ENCODE results near the gene MYO5B.

The MYO5B gene

GRCh38 chr18:49993299-49993698 lies 201.6 kb downstream of the MYO5B start:
- H3K4me1 ChIP-seq (ENCODE audit: insufficient read depth, low read length) = no peaks in the 10 kb centered on the region
- H3K9ac ChIP-seq (ENCODE audit: low read depth, low read length) = no peak overlapping the region
- no peaks in the 10 kb centered on the region for H4K20me1 ChIP-seq (ENCODE audit: insufficient read depth, low read length)
- no peak for ATAC-seq (ENCODE audit: insufficient read depth, low read depth)
- H2AFZ ChIP-seq (ENCODE audit: low read depth, low read length) = no peak overlapping the region
- DNase-seq = no peak
- peaks cover 11% of the 10 kb centered on the region for H3K27me3 ChIP-seq (ENCODE audit: insufficient read depth, low read length, poor library complexity)
- H3K27ac ChIP-seq (ENCODE audit: low read length) = no peak overlapping the region
- no peaks in the 10 kb centered on the region for H3K79me2 ChIP-seq (ENCODE audit: insufficient read depth, low read length)
- no peaks in the 10 kb centered on the region for H3K9me3 ChIP-seq (ENCODE audit: insufficient read depth, low read length, severe bottlenecking)
- H3K36me3 ChIP-seq (ENCODE audit: insufficient read depth, low read length) = no peaks in the 10 kb centered on the region
- TF ChIP-seq CTCF (IDR thresholded peaks at IDR 0.05; ENCODE audit: borderline replicate concordance, extremely low read depth, low read length, poor library complexity, severe bottlenecking) (no peak), EZH2 (IDR thresholded peaks at IDR 0.05; ENCODE audit: borderline replicate concordance, low read depth, low read length, severe bottlenecking) (no peak)
- no peak overlapping the region for H3K4me3 ChIP-seq (ENCODE audit: low read depth in 1 of 2, low read length in 2 of 2)
- H3K4me2 ChIP-seq (ENCODE audit: insufficient read depth, low read length) = no peak overlapping the region

- H3K4me3 ChIP-seq (ENCODE audit: low read depth in 1 of 2, low read length in 2 of 2) = no peak overlapping the region
- no peak overlapping the region for H2AFZ ChIP-seq (ENCODE audit: low read depth, low read length)
- no peaks in the 10 kb centered on the region for H3K4me1 ChIP-seq (ENCODE audit: insufficient read depth, low read length)
- no peaks in the 10 kb centered on the region for H3K36me3 ChIP-seq (ENCODE audit: insufficient read depth, low read length)
- no peaks in the 10 kb centered on the region for H3K79me2 ChIP-seq (ENCODE audit: insufficient read depth, low read length)
- no peak overlapping the region for H3K27ac ChIP-seq (ENCODE audit: low read length)
- no peak for ATAC-seq (ENCODE audit: insufficient read depth, low read depth)
- no peak overlapping the region for H3K4me2 ChIP-seq (ENCODE audit: insufficient read depth, low read length)
- H3K27me3 ChIP-seq (ENCODE audit: insufficient read depth, low read length, poor library complexity) = peaks cover 19% of the 10 kb centered on the region
- no peak for DNase-seq
- TF ChIP-seq CTCF (IDR thresholded peaks at IDR 0.05; ENCODE audit: borderline replicate concordance, extremely low read depth, low read length, poor library complexity, severe bottlenecking) (no peak), EZH2 (IDR thresholded peaks at IDR 0.05; ENCODE audit: borderline replicate concordance, low read depth, low read length, severe bottlenecking) (no peak)
- no peaks in the 10 kb centered on the region for H3K9me3 ChIP-seq (ENCODE audit: insufficient read depth, low read length, severe bottlenecking)
- no peaks in the 10 kb centered on the region for H4K20me1 ChIP-seq (ENCODE audit: insufficient read depth, low read length)
- H3K9ac ChIP-seq (ENCODE audit: low read depth, low read length) = no peak overlapping the region
Observed at GRCh38 chr18:49988733-49989132, 206.2 kb downstream of the MYO5B start.

GRCh38 chr18:49988101-49988500 lies 206.8 kb downstream of the MYO5B start:
- no peak for TF ChIP-seq EZH2 (IDR thresholded peaks at IDR 0.05; ENCODE audit: borderline replicate concordance, low read depth, low read length, severe bottlenecking)
- Histone ChIP-seq H3K36me3 (ENCODE audit: insufficient read depth, low read length) (no peaks in the 10 kb centered on the region), H3K27me3 (ENCODE audit: insufficient read depth, low read length, poor library complexity) (peaks cover 22% of the 10 kb centered on the region), H3K27ac (ENCODE audit: low read length) (no peak overlapping the region), H3K4me1 (ENCODE audit: insufficient read depth, low read length) (no peaks in the 10 kb centered on the region), H3K4me2 (ENCODE audit: insufficient read depth, low read length) (no peak overlapping the region), H3K9me3 (ENCODE audit: insufficient read depth, low read length, severe bottlenecking) (no peaks in the 10 kb centered on the region), H3K79me2 (ENCODE audit: insufficient read depth, low read length) (no peaks in the 10 kb centered on the region), H3K9ac (ENCODE audit: low read depth, low read length) (no peak overlapping the region), H3K4me3 (ENCODE audit: low read depth in 1 of 2, low read length in 2 of 2) (no peak overlapping the region), H4K20me1 (ENCODE audit: insufficient read depth, low read length) (no peaks in the 10 kb centered on the region), H2AFZ (ENCODE audit: low read depth, low read length) (no peak overlapping the region)
- DNase-seq (no peak), ATAC-seq (ENCODE audit: insufficient read depth, low read depth) (no peak)

- no peak overlapping the region for H3K4me3 ChIP-seq (ENCODE audit: low read depth in 1 of 2, low read length in 2 of 2)
- H4K20me1 ChIP-seq (ENCODE audit: insufficient read depth, low read length) = no peaks in the 10 kb centered on the region
- peaks cover 22% of the 10 kb centered on the region for H3K27me3 ChIP-seq (ENCODE audit: insufficient read depth, low read length, poor library complexity)
- no peaks in the 10 kb centered on the region for H3K36me3 ChIP-seq (ENCODE audit: insufficient read depth, low read length)
- H3K4me1 ChIP-seq (ENCODE audit: insufficient read depth, low read length) = no peaks in the 10 kb centered on the region
- H3K79me2 ChIP-seq (ENCODE audit: insufficient read depth, low read length) = no peaks in the 10 kb centered on the region
- no peak overlapping the region for H2AFZ ChIP-seq (ENCODE audit: low read depth, low read length)
- H3K4me2 ChIP-seq (ENCODE audit: insufficient read depth, low read length) = no peak overlapping the region
- no peak overlapping the region for H3K27ac ChIP-seq (ENCODE audit: low read length)
- DNase-seq (no peak), ATAC-seq (ENCODE audit: insufficient read depth, low read depth) (no peak)
- no peak overlapping the region for H3K9ac ChIP-seq (ENCODE audit: low read depth, low read length)
- no peak for TF ChIP-seq CTCF (IDR thresholded peaks at IDR 0.05; ENCODE audit: borderline replicate concordance, extremely low read depth, low read length, poor library complexity, severe bottlenecking)
- no peak for TF ChIP-seq EZH2 (IDR thresholded peaks at IDR 0.05; ENCODE audit: borderline replicate concordance, low read depth, low read length, severe bottlenecking)
- no peaks in the 10 kb centered on the region for H3K9me3 ChIP-seq (ENCODE audit: insufficient read depth, low read length, severe bottlenecking)
Observed at GRCh38 chr18:49985236-49985635, 209.7 kb downstream of the MYO5B start.

All from DND-41 (cell line).